Urinary bladder (tissue), 4 donors: ENCODE measurements around the gene B3GNT4. TPM values are rescaled to one million over a fixed set of nuclear protein-coding genes. Genes with fewer than 3 reads are reported as not detected.
"Not testable (repeated sequence)": the region's sequence is repeated elsewhere in the genome, so short reads cannot be mapped to it uniquely, and the experiment has no call there.

Experiments used
- DNase-seq: peaks from one replicate; pipeline ENCODE4 v3.0.0-alpha.2; 2015; ENCODE audit errors: extremely low spot score
- H3K27ac ChIP-seq: one replicate; pipeline ENCODE4 v1.5.1; 2013; ENCODE audit warnings: low read depth, mild to moderate bottlenecking, moderate library complexity
- H3K36me3 ChIP-seq: one replicate; pipeline ENCODE4 v1.6.1; 2013; ENCODE audit warnings: mild to moderate bottlenecking, moderate library complexity; ENCODE audit not compliant: insufficient read depth
- H3K4me1 ChIP-seq: one replicate; pipeline ENCODE4 v1.6.1; 2013; ENCODE audit warnings: mild to moderate bottlenecking, moderate library complexity; ENCODE audit not compliant: insufficient read depth
- H3K4me3 ChIP-seq: one replicate; pipeline ENCODE4 v1.5.1; 2013; ENCODE audit warnings: low read depth, low read length
- WGBS: extraction: QIAGEN DNeasy Blood & Tissue Kit; methylation state at CpG from one replicate; pipeline ENCODE4 v1.1.7; 2013; 5-methylcytosine and 5-hydroxymethylcytosine counted together
- polyA plus RNA-seq: library from polyadenylated mRNA; stranded (reverse); fragments of 200-250 nt; gene quantifications from one replicate; pipeline ENCODE4 v1.2.3, GENCODE V29; 2013
- total RNA-seq: library from RNA; depleted of rRNA; stranded (reverse); fragments of >200 nt; gene quantifications from one replicate; pipeline ENCODE4 v1.2.3, GENCODE V29; 2014
- donor health status: healthy with polysubstance abuse.
- donor health status: healthy.

The B3GNT4 gene
- total and polyA plus RNA-seq, 2 donors: 0.16 to 0.57 TPM

DNA sequence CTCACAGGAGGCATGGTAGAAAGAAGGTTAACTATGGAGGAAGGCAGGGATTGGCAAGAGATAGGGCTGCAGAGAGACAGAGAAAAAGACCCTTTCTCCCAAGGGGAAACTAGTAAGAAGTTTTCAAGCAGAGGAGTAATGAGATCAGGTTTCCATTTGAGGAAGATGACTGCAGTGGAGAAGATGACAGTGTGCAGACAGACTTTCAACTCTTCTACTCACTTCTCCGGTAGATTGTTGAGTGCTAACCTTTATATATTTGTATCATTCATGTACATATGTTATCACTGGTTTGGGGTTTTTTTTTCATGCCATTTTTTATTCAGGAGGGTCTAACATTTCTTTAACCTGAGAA lies 5.9 kb upstream of the B3GNT4 start:
- whole genome bisulfite sequencing: 42% methylated on average over 1 of the region's 1 CpG
- H3K27ac ChIP-seq: no peak overlapping the region
- no peaks in the 10 kb centered on the region for H3K36me3 ChIP-seq
- H3K4me1 ChIP-seq: no peaks in the 10 kb centered on the region
- H3K4me3 ChIP-seq: no peak overlapping the region
- DNase-seq: no peak

DNA sequence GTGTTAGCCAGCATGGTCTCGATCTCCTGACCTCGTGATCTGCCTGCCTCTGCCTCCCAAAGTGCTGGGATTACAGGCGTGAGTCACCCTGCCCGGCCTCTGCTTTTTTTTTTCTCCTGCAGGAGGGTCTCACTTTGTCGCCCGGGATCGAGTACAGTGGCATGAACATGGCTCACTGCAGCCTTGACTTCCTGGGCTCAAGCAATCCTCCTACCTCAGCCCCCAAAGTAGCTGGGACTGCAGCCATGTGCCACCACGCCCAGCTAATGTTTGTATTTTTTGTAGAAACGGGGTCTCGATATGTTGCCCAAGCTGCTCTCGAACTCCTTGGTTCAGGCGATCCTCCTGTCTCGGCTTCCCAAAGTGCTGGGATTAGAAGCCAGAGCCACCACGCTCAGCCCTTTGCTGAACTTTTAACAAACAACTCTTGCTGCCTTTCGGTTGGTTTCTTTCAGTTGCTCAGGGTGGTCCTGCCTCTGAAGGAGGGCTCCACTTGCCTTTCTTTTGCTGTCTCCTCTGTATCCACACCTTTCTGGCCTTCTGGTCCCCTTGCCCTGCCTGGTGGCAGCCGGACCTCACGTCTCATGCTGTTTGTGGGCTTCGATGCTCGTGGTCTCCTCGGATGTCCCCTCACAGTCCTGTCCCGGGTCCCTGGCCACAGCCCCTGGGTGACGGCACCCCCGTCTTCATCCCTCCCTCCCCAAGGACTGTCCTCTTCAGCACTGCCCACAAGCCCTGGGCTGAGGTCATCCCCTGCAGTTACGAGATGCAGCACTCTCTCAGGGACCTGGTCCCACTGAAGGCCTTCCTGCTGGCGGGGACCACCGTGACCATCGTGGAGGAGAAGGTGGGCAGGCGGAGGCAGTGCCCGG lies 3.8 kb upstream of the B3GNT4 start:
- 87% methylated on average over 29 of the region's 29 CpGs for WGBS
- Histone ChIP-seq H3K4me3 (no peak overlapping the region), H3K36me3 (no peaks in the 10 kb centered on the region), H3K4me1 (no peaks in the 10 kb centered on the region), H3K27ac (no peak overlapping the region)
- DNase-seq: no peak

DNA sequence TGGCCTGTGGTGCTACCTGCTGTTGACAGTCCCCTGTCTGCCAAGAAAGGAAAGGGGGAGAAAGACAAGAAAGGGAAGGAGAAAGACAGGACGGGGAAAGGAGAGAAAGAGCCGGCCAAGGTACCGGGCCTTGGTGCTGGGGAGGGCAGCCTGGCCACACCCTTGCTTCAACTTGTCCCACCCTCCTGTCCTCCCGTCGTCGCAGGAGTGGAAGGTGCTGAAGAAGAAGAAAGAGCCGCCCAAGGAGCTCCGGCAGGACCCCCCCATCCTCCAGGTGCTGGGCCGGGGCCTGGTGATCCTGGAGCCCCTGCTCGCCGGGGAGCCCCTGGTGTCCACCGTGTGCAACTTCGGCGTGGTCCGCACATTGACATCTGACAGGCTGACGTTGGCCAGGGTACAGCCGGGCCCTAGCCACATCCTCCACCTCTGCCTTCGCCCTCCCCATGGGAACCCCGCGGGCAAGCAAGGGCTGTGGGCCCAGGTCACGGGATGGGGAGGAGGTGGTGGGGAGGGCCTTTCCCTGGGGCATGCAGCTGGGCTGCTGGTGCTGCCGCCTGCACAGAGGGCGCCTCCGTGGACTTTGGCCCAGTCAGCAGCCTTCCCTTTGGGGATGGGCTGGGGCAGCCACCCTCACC lies 2.9 kb upstream of the B3GNT4 start:
- H3K4me1 ChIP-seq: no peaks in the 10 kb centered on the region
- WGBS: 71% methylated on average over 24 of the region's 24 CpGs
- DNase-seq: no peak
- no peak overlapping the region for H3K27ac ChIP-seq
- H3K36me3 ChIP-seq: no peaks in the 10 kb centered on the region
- no peak overlapping the region for H3K4me3 ChIP-seq

- Histone ChIP-seq H3K27ac (no peak overlapping the region), H3K4me3 (no peak overlapping the region), H3K4me1 (no peaks in the 10 kb centered on the region), H3K36me3 (no peaks in the 10 kb centered on the region)
- 94% methylated on average over 5 of the region's 5 CpGs for WGBS
- no peak for DNase-seq
Observed at GRCh38 chr12:122201381-122201780, 2.1 kb upstream of the B3GNT4 start.

GRCh38 chr12:122202017-122202416 lies 1.5 kb upstream of the B3GNT4 start:
- no peak overlapping the region for H3K4me3 ChIP-seq
- 94% methylated on average over 6 of the region's 6 CpGs for WGBS
- DNase-seq: no peak
- H3K27ac ChIP-seq: no peak overlapping the region
- no peaks in the 10 kb centered on the region for H3K4me1 ChIP-seq
- H3K36me3 ChIP-seq: no peaks in the 10 kb centered on the region

DNA sequence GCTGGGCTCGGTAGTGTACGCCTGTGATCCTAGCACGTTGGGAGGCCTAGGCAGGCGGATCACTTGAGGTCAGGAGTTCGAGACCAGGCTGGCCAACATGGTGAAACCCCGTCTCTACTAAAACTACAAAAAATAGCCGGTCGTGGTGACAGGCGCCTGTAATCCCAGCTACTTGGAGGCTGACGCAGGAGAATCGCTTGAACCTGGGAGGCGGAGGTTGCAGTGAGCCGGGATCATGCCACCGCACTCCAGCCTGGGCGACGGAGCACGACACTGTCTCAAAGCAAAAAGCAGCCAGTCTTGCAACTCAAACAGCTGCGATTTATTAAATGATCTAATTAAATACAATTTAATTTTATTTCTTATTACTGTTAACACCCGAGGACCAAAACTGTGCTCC lies 698 bp upstream of the B3GNT4 start:
- H3K4me3 ChIP-seq: peak overlapping the region; percentile 51
- not testable (repeated sequence) for H3K36me3 ChIP-seq, H3K4me1 ChIP-seq, DNase-seq, H3K27ac ChIP-seq
- WGBS: 59% methylated on average over 19 of the region's 19 CpGs

DNA sequence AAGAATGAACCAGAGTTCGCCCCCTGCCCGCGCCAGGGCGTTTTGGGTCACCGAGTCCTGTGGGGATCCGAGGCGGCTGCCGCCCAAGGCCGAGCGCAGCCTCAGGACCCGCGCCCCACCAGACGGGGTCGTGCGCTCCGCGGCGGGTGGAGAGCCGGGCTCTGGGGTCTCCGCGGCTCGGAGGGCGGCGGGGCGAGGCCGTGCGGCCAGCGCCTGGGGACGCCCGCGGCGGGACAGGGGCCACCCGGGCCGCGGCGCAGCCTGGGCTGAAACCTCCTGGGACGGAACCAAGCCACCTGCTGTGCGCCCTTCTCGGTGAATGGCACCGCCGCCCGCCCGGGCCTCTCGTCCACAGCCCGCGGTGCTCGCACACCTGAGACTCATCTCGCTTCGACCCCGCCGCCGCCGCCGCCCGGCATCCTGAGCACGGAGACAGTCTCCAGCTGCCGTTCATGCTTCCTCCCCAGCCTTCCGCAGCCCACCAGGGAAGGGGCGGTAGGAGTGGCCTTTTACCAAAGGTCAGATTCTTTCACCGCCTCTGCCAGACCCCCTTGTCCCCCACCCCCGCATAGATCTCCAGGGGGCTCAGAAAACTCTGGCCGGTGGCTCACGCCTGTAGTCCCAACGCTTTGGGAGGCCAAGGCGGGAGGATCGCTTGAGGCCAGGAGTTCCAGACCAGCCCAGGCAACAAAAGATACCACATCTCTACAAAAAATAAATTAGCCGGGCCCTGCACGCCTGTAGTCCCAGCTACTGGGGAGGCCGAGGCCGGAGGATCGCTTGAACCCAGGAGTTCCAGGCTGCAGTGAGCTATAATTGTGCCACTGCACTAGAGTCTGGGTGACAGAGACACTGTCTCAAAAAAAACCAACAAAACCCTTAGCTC lies 901 bp downstream of the B3GNT4 start:
- 10% methylated on average over 71 of the region's 71 CpGs for WGBS
- DNase-seq: no peak
- Histone ChIP-seq H3K4me3 (peak overlapping the region; percentile 51), H3K36me3 (peaks cover 2% of the 10 kb centered on the region), H3K4me1 (no peaks in the 10 kb centered on the region), H3K27ac (no peak overlapping the region)

DNA sequence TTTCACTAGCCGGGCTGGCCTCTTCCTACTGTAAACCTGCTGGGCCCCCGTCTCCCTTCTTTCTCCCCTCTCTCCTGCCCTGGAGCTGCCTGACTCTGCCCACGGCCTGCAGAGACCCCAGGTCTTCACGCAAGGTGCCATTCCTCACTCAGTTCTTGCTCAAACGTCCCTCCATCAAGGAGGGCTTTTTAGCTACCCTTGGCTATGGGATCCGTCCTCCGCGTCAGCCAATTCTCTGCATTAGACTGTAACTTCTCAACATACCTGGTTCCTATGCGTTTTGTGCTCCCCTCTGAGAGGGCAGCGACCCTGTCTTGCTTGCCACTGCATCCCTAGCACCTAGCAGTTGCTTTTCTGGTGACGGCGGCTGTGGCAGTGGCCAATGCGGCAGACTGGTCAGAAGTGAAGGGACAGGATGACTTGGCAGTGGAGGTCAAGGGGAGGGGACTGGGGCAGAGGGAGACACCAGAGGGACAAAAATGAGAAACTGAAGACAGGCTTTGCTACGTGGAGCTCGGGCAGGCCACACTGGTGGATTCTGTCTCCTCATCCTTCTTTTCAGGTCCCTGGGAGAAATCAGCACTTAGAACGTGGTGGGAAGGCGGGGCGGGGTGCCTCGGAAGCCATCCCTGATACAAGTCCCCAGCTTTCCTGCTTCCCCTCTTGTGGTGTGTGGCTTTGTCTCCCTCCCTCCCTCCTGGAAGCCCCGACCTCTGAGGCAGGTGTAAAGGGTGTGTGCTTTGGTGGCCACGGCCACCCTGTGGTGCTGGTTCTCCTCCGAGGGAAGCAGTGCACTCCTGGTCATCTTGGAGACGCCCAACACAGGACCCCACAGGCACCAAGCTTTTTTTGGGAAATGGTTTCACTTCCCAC lies 1.8 kb downstream of the B3GNT4 start:
- DNase-seq: no peak
- H3K36me3 ChIP-seq: peaks cover 2% of the 10 kb centered on the region
- no peak overlapping the region for H3K4me3 ChIP-seq
- no peak overlapping the region for H3K27ac ChIP-seq
- no peaks in the 10 kb centered on the region for H3K4me1 ChIP-seq
- WGBS: 42% methylated on average over 23 of the region's 23 CpGs

GRCh38 chr12:122206111-122206881 lies 2.8 kb downstream of the B3GNT4 start:
- Histone ChIP-seq H3K4me3 (no peak overlapping the region), H3K27ac (no peak overlapping the region), H3K4me1 (no peaks in the 10 kb centered on the region), H3K36me3 (peaks cover 3% of the 10 kb centered on the region)
- 68% methylated on average over 27 of the region's 27 CpGs for WGBS
- no peak for DNase-seq

DNA sequence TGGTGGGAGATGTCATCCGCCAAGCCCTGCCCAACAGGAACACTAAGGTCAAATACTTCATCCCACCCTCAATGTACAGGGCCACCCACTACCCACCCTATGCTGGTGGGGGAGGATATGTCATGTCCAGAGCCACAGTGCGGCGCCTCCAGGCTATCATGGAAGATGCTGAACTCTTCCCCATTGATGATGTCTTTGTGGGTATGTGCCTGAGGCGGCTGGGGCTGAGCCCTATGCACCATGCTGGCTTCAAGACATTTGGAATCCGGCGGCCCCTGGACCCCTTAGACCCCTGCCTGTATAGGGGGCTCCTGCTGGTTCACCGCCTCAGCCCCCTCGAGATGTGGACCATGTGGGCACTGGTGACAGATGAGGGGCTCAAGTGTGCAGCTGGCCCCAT lies 3.5 kb downstream of the B3GNT4 start:
- DNase-seq: no peak
- Histone ChIP-seq H3K4me3 (no peak overlapping the region), H3K27ac (no peak overlapping the region), H3K36me3 (peaks cover 6% of the 10 kb centered on the region), H3K4me1 (no peaks in the 10 kb centered on the region)
- WGBS: 92% methylated on average over 8 of the region's 8 CpGs

DNA sequence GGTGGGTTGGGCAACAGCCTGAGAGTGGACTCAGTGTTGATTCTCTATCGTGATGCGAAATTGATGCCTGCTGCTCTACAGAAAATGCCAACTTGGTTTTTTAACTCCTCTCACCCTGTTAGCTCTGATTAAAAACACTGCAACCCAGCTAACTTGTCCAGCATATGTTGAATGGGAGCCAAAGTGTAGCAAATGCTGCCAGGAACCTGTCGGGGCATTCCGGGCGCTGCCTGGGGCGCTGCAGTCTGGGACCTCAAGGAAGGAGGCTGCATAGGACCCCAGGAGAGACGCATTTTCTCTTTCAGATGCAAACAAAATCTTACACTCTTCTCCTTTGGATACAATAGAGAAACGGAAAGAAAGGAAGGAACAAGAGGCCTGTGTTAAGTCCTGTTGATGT lies 3.9 kb downstream of the B3GNT4 start:
- no peak overlapping the region for H3K27ac ChIP-seq
- peaks cover 8% of the 10 kb centered on the region for H3K36me3 ChIP-seq
- no peak for DNase-seq

GRCh38 chr12:122208073-122208820 lies 4.7 kb downstream of the B3GNT4 start:
- DNase-seq: no peak

More for the DNA sequence above, 3.9 kb downstream of the B3GNT4 start:
- Histone ChIP-seq H3K4me1 (no peaks in the 10 kb centered on the region), H3K4me3 (no peak overlapping the region)
- 84% methylated on average over 8 of the region's 8 CpGs for WGBS

More at GRCh38 chr12:122208073-122208820, 4.7 kb downstream of the B3GNT4 start:
- Histone ChIP-seq H3K27ac (no peak overlapping the region), H3K36me3 (peaks cover 13% of the 10 kb centered on the region), H3K4me3 (no peak overlapping the region), H3K4me1 (no peaks in the 10 kb centered on the region)
- WGBS: 93% methylated on average over 18 of the region's 18 CpGs
